ENCODE data around the gene MRPL30.
"Not testable (repeated sequence)": the region's sequence is repeated elsewhere in the genome, so short reads cannot be mapped to it uniquely, and the experiment has no call there.

Gene MRPL30

DNA sequence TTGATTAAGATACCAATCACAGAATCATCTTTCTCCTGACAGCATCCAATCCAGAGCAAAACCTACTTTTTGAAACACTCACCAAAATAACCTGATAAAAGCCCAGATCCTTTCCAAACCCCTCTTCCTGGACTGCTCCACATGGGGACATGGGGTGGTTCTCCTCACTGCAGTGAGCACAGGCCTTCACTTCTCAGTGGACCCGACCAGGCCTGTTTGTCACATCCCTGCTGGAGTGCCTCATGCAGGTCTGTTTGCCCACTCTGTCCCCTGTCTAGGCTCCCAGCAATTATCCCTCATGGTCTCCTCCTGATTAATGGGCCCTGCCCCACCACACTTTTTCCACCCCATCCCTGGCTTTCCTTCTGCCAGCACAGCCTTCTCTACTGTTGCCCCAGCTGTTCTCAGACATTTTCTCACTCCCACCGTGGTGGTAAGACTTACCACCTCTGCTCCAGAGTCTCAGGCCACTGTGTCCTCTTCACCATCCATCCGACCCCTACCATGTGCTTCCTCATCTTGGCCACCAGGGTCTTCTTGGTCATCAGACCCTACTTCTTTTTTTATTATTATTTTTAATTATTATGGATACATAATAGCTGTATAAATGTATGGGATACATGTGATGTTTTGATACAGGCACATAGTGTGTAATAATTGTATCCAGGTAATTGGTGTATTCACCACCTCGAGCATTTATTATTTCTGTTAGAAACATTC lies 21.1 kb downstream of the MRPL30 start:
- in situ Hi-C loops (cut with MboI; ENCODE audit: low sequenced_read_pairs, unreplicated experiment), result no loop called here
- DNase-seq (ENCODE audit: low spot score), result no peak
- TF ChIP-seq, protein P1, sequence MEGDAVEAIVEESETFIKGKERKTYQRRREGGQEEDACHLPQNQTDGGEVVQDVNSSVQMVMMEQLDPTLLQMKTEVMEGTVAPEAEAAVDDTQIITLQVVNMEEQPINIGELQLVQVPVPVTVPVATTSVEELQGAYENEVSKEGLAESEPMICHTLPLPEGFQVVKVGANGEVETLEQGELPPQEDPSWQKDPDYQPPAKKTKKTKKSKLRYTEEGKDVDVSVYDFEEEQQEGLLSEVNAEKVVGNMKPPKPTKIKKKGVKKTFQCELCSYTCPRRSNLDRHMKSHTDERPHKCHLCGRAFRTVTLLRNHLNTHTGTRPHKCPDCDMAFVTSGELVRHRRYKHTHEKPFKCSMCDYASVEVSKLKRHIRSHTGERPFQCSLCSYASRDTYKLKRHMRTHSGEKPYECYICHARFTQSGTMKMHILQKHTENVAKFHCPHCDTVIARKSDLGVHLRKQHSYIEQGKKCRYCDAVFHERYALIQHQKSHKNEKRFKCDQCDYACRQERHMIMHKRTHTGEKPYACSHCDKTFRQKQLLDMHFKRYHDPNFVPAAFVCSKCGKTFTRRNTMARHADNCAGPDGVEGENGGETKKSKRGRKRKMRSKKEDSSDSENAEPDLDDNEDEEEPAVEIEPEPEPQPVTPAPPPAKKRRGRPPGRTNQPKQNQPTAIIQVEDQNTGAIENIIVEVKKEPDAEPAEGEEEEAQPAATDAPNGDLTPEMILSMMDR (IDR thresholded peaks at IDR 0.05; ENCODE audit: borderline replicate concordance, control extremely low read depth, extremely low read depth, insufficient read depth, missing control alignments), result no peak

DNA sequence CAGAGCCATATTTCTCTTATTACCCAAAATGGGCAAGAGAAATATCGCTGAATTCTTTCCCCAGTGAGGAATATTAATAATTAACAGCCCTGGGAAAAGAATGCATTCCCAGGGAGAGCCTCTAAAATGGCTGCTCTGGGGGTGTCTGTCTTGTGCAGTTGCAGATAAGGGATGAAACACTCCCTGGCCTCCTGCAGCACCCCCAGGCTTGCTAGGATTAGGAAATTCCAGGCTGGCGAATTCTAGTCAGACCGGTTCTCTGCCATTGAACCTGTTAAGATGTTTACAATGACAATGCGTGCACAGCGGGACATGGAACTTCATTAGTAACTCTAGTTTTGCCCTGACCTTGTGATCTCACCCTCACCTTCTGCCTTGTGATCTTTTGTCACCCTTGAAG lies 24.5 kb downstream of the MRPL30 start:
- DNase-seq (ENCODE audit: low spot score), result no peak
- in situ Hi-C loops (cut with MboI; ENCODE audit: low sequenced_read_pairs, unreplicated experiment), result no loop called here
- TF ChIP-seq, protein P1 (IDR thresholded peaks at IDR 0.05; ENCODE audit: borderline replicate concordance, control extremely low read depth, extremely low read depth, insufficient read depth, missing control alignments), result no peak

DNA sequence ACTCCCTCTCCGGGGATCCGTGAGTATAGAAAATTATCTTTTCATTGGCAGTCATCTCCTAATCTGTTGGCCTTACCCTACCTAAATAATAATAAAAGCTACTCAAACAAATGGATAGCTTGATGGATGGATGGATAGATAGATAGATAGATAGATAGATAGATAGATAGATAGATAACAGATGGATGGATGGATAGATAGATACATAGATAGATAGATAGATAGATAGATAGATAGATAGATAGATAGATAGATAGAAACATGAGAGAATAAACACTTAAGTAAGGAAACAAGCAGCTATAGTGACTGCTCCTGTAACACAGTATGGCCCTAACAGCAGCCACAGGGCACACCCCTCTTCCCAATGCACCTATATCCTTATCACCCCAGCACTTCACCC lies 35.1 kb downstream of the MRPL30 start:
- in situ Hi-C loops (cut with MboI; ENCODE audit: low sequenced_read_pairs, unreplicated experiment), result no loop called here
- no peak for DNase-seq (ENCODE audit: low spot score)
- TF ChIP-seq, protein P1 (IDR thresholded peaks at IDR 0.05; ENCODE audit: borderline replicate concordance, control extremely low read depth, extremely low read depth, insufficient read depth, missing control alignments), result no peak

DNA sequence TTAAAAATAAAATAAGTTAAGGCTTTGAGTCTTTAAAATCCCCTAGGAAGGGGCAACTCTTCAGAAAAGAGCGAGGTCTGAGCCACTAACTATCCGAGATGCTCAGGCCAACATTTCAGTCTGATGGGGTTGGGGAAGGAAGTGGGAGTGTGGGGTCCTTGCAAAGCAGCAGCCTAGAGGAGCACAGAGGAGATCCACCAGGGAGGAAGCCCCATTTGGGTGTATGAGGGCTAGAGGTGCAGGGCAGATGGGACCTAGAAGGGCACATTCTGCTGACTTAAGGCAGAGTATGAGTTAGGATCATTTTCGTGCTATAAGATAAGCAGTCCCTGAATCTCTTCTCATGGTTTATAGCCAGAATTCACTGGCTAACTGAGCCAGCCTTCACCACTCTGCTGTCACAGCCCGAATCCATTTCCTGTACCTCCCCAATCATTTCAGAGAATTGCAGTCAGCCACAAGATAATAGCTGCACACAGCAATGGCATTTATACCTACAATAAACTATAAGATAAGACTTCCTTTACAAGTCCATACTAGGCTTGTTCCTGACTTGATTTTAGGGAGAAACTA lies 37.0 kb downstream of the MRPL30 start:
- TF ChIP-seq, protein P1 (IDR thresholded peaks at IDR 0.05; ENCODE audit: borderline replicate concordance, control extremely low read depth, extremely low read depth, insufficient read depth, missing control alignments), result no peak
- DNase-seq (ENCODE audit: low spot score), result no peak
- in situ Hi-C loops (cut with MboI; ENCODE audit: low sequenced_read_pairs, unreplicated experiment), result no loop called here

DNA sequence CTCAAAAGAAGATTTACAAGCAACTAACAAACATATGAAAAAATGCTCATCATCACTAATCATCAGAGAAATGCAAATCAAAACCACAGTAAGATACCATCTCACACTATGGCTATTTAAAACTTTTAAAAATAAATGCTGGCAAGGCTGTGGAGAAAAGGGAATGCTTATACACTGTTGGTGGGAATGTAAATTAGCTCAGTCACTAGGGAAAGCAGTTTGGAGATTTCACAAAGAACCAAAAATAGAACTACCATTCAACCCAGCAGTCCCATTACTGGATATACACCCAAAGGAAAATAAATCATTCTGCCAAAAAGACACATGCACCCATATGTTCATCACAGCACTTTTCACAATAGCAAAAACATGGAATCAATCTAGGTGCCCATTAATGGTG lies 52.2 kb downstream of the MRPL30 start:
- DNase-seq (ENCODE audit: low spot score); in situ Hi-C loops (cut with MboI; ENCODE audit: low sequenced_read_pairs, unreplicated experiment): not testable (repeated sequence)

DNA sequence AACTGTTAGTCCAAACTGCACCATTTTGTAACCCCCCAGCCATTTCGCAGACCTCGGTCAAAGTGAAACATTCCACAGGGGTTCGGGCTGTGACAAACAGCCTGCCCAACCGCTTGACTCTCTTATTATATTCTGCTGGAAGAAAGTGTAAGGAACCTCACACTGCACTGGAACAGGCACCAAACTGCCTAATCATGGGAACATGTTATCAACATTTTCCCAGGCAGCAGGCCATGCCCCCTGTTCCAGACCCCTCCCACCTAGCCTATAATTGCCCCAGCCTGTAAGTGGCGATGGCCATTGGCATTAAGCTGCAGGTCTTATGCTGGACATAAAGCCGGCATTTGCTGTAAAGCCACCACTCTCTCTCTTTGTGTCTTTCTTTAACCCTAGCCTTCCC lies 57.6 kb downstream of the MRPL30 start:
- in situ Hi-C loops (cut with MboI; ENCODE audit: low sequenced_read_pairs, unreplicated experiment), result no loop called here
- TF ChIP-seq, protein P1 (IDR thresholded peaks at IDR 0.05; ENCODE audit: borderline replicate concordance, control extremely low read depth, extremely low read depth, insufficient read depth, missing control alignments), result no peak
- no peak for DNase-seq (ENCODE audit: low spot score)

DNA sequence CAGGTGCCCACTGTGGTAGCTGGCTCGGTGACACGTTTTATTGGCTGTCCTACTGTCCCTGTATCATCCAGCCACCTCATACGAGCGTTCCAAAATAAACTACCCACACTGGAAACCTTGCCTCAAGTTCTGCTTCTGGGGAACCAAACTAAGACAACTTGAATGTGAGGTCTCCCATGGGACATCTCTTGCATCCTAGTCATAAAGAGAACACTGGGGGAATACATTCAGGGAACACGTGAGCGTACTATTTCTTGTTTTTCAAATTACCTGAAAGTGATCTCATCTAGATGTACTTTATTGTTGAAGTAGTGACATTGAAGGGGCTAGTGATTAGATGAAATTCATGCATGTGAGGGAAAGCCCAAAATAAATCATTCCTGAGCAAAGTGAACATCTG lies 59.4 kb downstream of the MRPL30 start:
- in situ Hi-C loops (cut with MboI; ENCODE audit: low sequenced_read_pairs, unreplicated experiment), result no loop called here
- no peak for DNase-seq (ENCODE audit: low spot score)
- TF ChIP-seq, protein P1 (IDR thresholded peaks at IDR 0.05; ENCODE audit: borderline replicate concordance, control extremely low read depth, extremely low read depth, insufficient read depth, missing control alignments), result no peak

Measured in GM13976 (cell line).